HEK293 (cell line): ENCODE results near the gene ARHGAP30.
A peak's percentile ranks its signal among the peaks of the same experiment; 100 is the strongest.

ENCODE experiments used
- CTCF ChIA-PET: fragments of 350-600 bp; formaldehyde crosslinking; extraction: SDS; loops from one replicate; lab custom pipeline; 2021; ENCODE audit warnings: antibody characterized with exemption; lab: Yijun Ruan, JAX
- POLR2A ChIA-PET: fragments of 300-600 bp; formaldehyde crosslinking; extraction: SDS; loops from one replicate; lab custom pipeline; 2020; ENCODE audit warnings: antibody characterized with exemption, inconsistent platforms; lab: Yijun Ruan, JAX
- H3K27ac ChIP-seq: fragments of 200-500 bp; sonication (Bioruptor generic); 2 replicates; pipeline ENCODE4 v1.5.1; 2014; ENCODE audit warnings: low read depth, low read length, control low read depth, inconsistent platforms; ENCODE audit errors: extremely low read depth
- H3K36me3 ChIP-seq, 2 experiments: fragments of 200-500 bp in 1 of 2; sonication (Bioruptor generic) in 1 of 2; 1 replicate in 1 of 2; 2 replicates in 1 of 2; pipeline ENCODE4 v1.5.1; 2014 to 2017; ENCODE audit warnings: inconsistent platforms in 2 of 2, low read length in 2 of 2; ENCODE audit not compliant: control insufficient read depth in 2 of 2, insufficient read depth in 1 of 2
- H3K4me1 ChIP-seq: fragments of 200-500 bp; sonication (Bioruptor generic); 2 replicates; pipeline ENCODE4 v1.5.1; 2014; ENCODE audit warnings: mild to moderate bottlenecking, low read length, inconsistent platforms; ENCODE audit not compliant: control insufficient read depth, insufficient read depth
- H3K4me3 ChIP-seq: 2 replicates; pipeline ENCODE4 v1.5.1; 2011; ENCODE audit warnings: low read depth, mild to moderate bottlenecking, control low read depth, low read length, moderate library complexity
- H3K9me3 ChIP-seq: fragments of 200-500 bp; sonication (Bioruptor generic); 2 replicates; pipeline ENCODE4 v1.5.1; 2014; ENCODE audit warnings: low read depth, low read length, inconsistent platforms; ENCODE audit not compliant: control insufficient read depth, insufficient read depth
- ATF2 ChIP-seq: fragments of 450-650 bp; formaldehyde crosslinking; IDR thresholded peaks from 2 replicates; pipeline ENCODE4 v1.5.1; 2016; ENCODE audit warnings: missing biosample characterization, missing genetic modification characterization, low read depth
- GLIS2 ChIP-seq: fragments of 450-650 bp; formaldehyde crosslinking; IDR thresholded peaks from 2 replicates; pipeline ENCODE4 v1.5.1; 2016; ENCODE audit warnings: missing biosample characterization, missing genetic modification characterization
- HOXC10 ChIP-seq: sonication (generic); formaldehyde crosslinking; IDR thresholded peaks from 2 replicates; pipeline ENCODE4 v1.8.1; 2023; ENCODE audit warnings: mild to moderate bottlenecking, missing genetic modification reagents
- MEIS1 ChIP-seq: sonication (generic); formaldehyde crosslinking; IDR thresholded peaks from 2 replicates; pipeline ENCODE4 v1.8.1; 2022; ENCODE audit warnings: missing genetic modification reagents, mild to moderate bottlenecking, borderline replicate concordance
- ZBTB20 ChIP-seq: fragments of 450-650 bp; formaldehyde crosslinking; IDR thresholded peaks from 2 replicates; pipeline ENCODE4 v1.5.1; 2016; ENCODE audit warnings: missing biosample characterization, missing genetic modification characterization
- ZBTB21 ChIP-seq: fragments of 450-650 bp; formaldehyde crosslinking; IDR thresholded peaks from 2 replicates; pipeline ENCODE4 v1.5.1; 2017; ENCODE audit warnings: missing biosample characterization, missing genetic modification characterization
- ZNF132 ChIP-seq: fragments of 450-650 bp; formaldehyde crosslinking; IDR thresholded peaks from 2 replicates; pipeline ENCODE4 v1.5.1; 2017; ENCODE audit warnings: missing biosample characterization, missing genetic modification characterization, borderline replicate concordance
- ZNF133 ChIP-seq: fragments of 450-650 bp; formaldehyde crosslinking; IDR thresholded peaks from 2 replicates; pipeline ENCODE4 v1.5.1; 2016; ENCODE audit warnings: missing biosample characterization, missing genetic modification characterization
- ZNF140 ChIP-seq: fragments of 450-650 bp; formaldehyde crosslinking; IDR thresholded peaks from 2 replicates; pipeline ENCODE4 v1.5.1; 2016; ENCODE audit warnings: missing biosample characterization, missing genetic modification characterization
- ZNF311 ChIP-seq: fragments of 450-650 bp; formaldehyde crosslinking; IDR thresholded peaks from 2 replicates; pipeline ENCODE4 v1.5.1; 2017; ENCODE audit warnings: missing biosample characterization, missing genetic modification characterization, borderline replicate concordance
- ZNF580 ChIP-seq: fragments of 450-650 bp; formaldehyde crosslinking; IDR thresholded peaks from 2 replicates; pipeline ENCODE4 v1.5.1; 2016; ENCODE audit warnings: missing biosample characterization, missing genetic modification characterization
- ZNF621 ChIP-seq: fragments of 450-650 bp; formaldehyde crosslinking; IDR thresholded peaks from 2 replicates; pipeline ENCODE4 v1.5.1; 2017; ENCODE audit warnings: missing biosample characterization, missing genetic modification characterization
- ZSCAN5A ChIP-seq: fragments of 450-650 bp; formaldehyde crosslinking; IDR thresholded peaks from 2 replicates; pipeline ENCODE4 v1.5.1; 2016; ENCODE audit warnings: missing biosample characterization, missing genetic modification characterization
- TF ChIP-seq, protein P1 (sequence below): fragments of 450-650 bp; formaldehyde crosslinking; IDR thresholded peaks from 2 replicates; pipeline ENCODE4 v1.5.1; 2016; ENCODE audit warnings: missing biosample characterization, missing genetic modification characterization
- TF ChIP-seq, protein P2 (sequence below): sonication (generic); formaldehyde crosslinking; IDR thresholded peaks from 2 replicates; pipeline ENCODE4 v1.8.1; 2022; ENCODE audit warnings: mild to moderate bottlenecking, moderate library complexity, missing genetic modification reagents

ARHGAP30 gene

DNA sequence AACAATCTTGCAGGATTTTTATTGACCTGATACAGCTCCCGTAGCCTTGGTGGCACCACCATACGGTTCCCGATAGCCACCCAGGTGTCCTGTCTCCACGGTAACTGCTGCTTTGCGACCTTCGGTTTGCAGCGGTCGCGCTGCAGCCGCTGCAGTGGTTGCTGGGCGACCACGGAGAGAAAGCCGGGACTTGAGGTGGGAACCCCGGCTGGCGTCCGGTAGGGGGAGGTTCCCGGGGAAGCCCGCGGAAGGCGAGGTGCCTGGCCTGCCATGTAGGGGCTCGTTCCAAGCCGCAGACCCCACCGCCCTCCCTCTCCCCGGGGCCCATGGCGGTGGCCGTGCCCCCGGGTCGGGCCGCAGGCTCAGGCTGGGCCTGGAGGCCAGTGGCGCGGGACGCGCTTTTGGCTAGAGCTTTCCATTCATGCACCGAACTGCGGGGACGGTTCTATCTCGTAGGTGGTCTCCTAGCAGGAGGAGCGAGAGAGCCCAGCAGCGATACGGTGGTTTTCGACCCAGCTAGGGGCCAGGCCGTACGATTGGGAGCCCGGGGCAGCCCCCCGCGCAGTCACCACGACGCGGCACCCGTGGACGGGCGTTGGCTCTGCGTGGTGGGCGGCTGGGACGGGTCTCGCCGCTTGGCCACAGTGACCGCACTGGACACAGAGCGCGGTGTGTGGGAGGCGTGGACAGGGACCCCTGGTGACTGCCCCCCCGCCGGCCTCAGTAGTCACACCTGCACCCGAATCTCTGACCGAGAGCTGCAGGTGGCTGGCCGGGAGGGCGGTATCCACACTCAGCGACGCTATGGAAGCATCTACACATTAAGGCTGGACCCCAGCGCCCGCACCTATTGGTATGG is 28.7 kb upstream of the ARHGAP30 start, which contains the start of gene KLHDC9 (continued):
- TF ChIP-seq, protein P1, sequence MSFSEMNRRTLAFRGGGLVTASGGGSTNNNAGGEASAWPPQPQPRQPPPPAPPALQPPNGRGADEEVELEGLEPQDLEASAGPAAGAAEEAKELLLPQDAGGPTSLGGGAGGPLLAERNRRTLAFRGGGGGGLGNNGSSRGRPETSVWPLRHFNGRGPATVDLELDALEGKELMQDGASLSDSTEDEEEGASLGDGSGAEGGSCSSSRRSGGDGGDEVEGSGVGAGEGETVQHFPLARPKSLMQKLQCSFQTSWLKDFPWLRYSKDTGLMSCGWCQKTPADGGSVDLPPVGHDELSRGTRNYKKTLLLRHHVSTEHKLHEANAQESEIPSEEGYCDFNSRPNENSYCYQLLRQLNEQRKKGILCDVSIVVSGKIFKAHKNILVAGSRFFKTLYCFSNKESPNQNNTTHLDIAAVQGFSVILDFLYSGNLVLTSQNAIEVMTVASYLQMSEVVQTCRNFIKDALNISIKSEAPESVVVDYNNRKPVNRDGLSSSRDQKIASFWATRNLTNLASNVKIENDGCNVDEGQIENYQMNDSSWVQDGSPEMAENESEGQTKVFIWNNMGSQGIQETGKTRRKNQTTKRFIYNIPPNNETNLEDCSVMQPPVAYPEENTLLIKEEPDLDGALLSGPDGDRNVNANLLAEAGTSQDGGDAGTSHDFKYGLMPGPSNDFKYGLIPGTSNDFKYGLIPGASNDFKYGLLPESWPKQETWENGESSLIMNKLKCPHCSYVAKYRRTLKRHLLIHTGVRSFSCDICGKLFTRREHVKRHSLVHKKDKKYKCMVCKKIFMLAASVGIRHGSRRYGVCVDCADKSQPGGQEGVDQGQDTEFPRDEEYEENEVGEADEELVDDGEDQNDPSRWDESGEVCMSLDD (tag by site-specific recombination) = peak; percentile 77; the same call in 1 of the 2 replicates
- peak; percentile 62 for TF ChIP-seq GLIS2 (tag by site-specific recombination)
- peak; percentile 83 for TF ChIP-seq ZBTB20 (tag by site-specific recombination)
- TF ChIP-seq, protein P2, sequence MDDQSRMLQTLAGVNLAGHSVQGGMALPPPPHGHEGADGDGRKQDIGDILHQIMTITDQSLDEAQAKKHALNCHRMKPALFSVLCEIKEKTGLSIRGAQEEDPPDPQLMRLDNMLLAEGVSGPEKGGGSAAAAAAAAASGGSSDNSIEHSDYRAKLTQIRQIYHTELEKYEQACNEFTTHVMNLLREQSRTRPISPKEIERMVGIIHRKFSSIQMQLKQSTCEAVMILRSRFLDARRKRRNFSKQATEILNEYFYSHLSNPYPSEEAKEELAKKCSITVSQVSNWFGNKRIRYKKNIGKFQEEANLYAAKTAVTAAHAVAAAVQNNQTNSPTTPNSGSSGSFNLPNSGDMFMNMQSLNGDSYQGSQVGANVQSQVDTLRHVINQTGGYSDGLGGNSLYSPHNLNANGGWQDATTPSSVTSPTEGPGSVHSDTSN = peak; percentile 82; the same call in 1 of the 2 replicates
- TF ChIP-seq ZSCAN5A (tag by site-specific recombination) = peak; percentile 95

- Histone ChIP-seq H3K9me3 (no peaks in the 10 kb centered on the region), H3K36me3 (peaks cover 9 to 28% of the 10 kb centered on the region in 2 experiments; a peak in 2 of 3 replicates), H3K27ac (no peak overlapping the region), H3K4me3 (no peak overlapping the region), H3K4me1 (no peaks in the 10 kb centered on the region; the same call in 1 of the 2 replicates)
- POLR2A ChIA-PET = interaction anchor here (1.4 to 2.5 kb wide), 3 partner anchors 51 to 99 kb away, joined by 5 to 10 read pairs (median 6); partner anchors contain the start of genes F11R and USF1
- TF ChIP-seq ZNF132 (tag by site-specific recombination) = no peak
- no peak for TF ChIP-seq ZNF311 (tag by site-specific recombination)
- TF ChIP-seq ATF2 (tag by site-specific recombination) = no peak
- no peak for TF ChIP-seq ZNF133 (tag by site-specific recombination)
- TF ChIP-seq ZBTB21 = no peak
- no peak for TF ChIP-seq ZNF580 (tag by site-specific recombination)
- TF ChIP-seq ZNF621 (tag by site-specific recombination) = no peak
- TF ChIP-seq HOXC10 = no peak
- TF ChIP-seq MEIS1 (CRISPR knock-in tag) = no peak
- TF ChIP-seq ZNF140 (tag by site-specific recombination) = no peak
- CTCF ChIA-PET = interaction anchor here (0.7 to 4.5 kb wide), 14 partner anchors 10 to 368 kb away, joined by 3 to 60 read pairs (median 8); partner anchors contain the start of genes ARHGAP30 and USF1
Observed at GRCh38 chr1:161096530-161096929, 26.8 kb upstream of the ARHGAP30 start.
